Neuron (in vitro differentiated cells): Measurements from ENCODE around the gene RILPL2.
"Not testable (repeated sequence)": the region's sequence is repeated elsewhere in the genome, so short reads cannot be mapped to it uniquely, and the experiment has no call there.

Experiments
- H2AFZ ChIP-seq: one replicate; pipeline ENCODE4 v1.6.1; 2013; ENCODE audit warnings: low read depth, mild to moderate bottlenecking, inconsistent platforms, low read length, moderate library complexity
- H3K27me3 ChIP-seq: one replicate; pipeline ENCODE4 v1.6.1; 2013; ENCODE audit warnings: low read length; ENCODE audit not compliant: insufficient read depth
- H3K36me3 ChIP-seq: one replicate; pipeline ENCODE4 v1.6.1; 2013; ENCODE audit warnings: low read length; ENCODE audit not compliant: insufficient read depth
- H3K4me1 ChIP-seq: one replicate; pipeline ENCODE4 v1.6.1; 2013; ENCODE audit warnings: low read length; ENCODE audit not compliant: insufficient read depth
- H3K4me3 ChIP-seq: 2 replicates; pipeline ENCODE4 v1.5.1; 2013; ENCODE audit warnings: mild to moderate bottlenecking, low read length, moderate library complexity
- H3K9me3 ChIP-seq: one replicate; pipeline ENCODE4 v1.6.1; 2013; ENCODE audit warnings: low read length

RILPL2 gene

DNA sequence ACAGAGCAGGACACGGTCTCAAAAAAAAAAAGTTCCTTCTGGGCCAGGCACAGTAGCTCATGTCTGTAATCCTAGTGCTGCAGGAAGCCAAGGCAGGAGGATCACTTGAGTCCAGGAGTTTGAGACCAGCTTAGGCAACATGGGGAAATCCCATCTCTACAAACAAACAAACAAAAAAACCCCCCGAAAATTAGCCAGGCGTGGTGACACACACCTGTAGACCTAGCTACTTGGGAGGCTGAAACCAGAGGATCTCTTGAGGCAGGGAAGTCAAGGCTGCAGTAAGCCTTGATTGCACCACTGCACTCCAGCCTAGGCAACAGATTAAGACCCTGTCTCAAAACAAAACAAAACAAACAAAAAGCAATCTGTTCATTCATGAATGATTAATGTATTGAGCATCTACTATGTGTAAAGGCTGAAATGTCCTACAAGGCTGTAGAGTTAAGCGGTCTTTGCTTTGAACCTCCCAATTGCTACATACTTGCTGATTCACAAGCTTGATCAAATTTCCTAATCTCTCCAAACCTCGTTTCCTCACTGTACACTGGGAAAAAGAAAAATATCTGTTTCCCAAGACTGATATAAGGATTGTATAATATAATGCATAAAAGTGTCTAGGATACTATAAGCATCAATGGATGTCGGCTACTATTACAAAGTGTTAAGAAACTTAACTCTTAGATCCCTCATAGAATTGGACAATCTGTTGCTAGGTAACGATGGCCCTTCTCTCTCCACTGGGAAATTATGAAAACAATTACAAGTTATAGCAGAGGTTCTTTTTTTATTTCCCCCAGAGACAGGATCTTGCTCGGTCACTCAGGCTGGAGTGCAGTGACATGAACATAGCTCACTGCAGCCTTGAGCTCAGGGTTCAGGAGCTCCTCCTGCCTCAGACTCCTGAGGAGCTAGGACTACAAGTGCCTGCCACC is 7.9 kb upstream of the RILPL2 start:
- Histone ChIP-seq H2AFZ (no peak overlapping the region), H3K9me3 (no peaks in the 10 kb centered on the region), H3K4me1 (peaks cover 5% of the 10 kb centered on the region), H3K27me3 (no peaks in the 10 kb centered on the region), H3K36me3 (no peaks in the 10 kb centered on the region), H3K4me3 (no peak overlapping the region)

DNA sequence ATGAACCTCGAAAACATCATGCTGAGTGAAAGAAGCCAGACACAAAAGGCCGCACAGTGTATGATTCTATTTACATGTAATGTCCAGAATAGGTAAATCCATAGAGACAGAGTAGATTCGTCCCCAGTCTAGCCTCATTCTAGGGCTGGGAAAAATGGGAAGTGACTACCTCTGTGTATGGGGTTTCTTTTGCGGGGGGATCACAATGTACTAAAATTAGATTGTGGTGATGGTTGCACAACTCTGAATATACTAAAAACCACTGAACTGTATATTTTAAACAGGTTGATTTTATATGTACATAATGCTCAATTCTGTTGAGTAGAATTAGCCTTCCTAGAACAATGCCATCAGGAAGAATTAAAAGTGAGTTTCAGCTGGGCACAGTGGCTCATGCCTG is 6.3 kb upstream of the RILPL2 start:
- H3K4me1 ChIP-seq, result peaks cover 5% of the 10 kb centered on the region
- H3K9me3 ChIP-seq, result no peaks in the 10 kb centered on the region
- H3K27me3 ChIP-seq, result no peaks in the 10 kb centered on the region
- H2AFZ ChIP-seq, result no peak overlapping the region
- H3K4me3 ChIP-seq, result no peak overlapping the region
- no peaks in the 10 kb centered on the region for H3K36me3 ChIP-seq

DNA sequence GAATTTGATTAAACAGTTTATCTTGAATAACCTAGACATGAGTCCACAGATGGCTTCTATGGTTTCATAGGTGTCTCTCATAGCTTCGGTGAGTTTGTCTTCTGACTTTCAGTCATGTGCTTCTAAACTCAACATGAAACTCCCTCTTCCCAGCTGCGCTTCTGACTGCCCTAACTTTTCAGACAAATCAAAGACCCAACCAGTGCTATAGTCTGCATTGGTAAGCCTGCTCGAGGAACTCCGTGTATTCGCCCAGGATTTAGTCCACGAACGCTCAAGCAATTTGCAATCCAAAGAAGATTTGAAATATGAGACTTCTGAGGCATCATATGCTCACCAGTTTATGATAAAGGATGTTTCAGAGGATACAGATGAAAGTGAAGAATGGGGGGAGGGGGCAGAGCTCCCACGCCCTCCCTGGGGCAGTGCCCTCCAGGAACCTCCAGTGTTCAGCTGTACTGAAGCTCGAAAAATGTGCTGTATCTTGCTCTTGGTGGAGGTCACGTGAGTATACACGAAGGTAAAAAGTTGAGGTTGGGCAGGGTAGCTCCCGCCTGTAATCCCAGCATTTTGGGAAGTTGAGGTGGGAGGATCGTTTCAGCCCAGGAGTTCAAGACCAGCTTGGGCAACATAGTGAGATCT is 5.2 kb upstream of the RILPL2 start:
- H3K9me3 ChIP-seq, result no peaks in the 10 kb centered on the region

DNA sequence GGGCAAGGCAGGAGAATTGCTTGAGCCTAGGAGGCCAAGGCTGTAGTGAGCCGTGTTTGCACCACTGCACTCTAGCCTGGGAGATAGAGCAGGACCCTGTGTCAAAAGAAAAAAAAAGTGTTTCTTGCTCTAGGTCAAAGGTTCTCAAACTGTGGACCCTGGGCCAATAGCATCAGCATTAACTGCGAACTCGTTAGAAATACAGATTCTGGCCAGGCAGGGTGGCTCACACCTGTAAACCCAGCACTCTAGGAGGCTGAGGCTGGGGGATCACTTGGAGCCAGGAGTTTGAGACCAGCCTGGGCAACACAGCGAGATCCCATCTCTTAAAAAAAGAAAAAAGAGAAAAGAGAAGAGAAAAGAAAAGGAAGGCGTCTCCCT is 858 bp downstream of the RILPL2 start:
- H3K4me3 ChIP-seq, result peak overlapping the region; percentile 82
- peak overlapping the region; percentile 98 for H2AFZ ChIP-seq

More for the DNA sequence above, 5.2 kb upstream of the RILPL2 start:
- Histone ChIP-seq H3K36me3 (no peaks in the 10 kb centered on the region), H2AFZ (no peak overlapping the region), H3K4me1 (peaks cover 8% of the 10 kb centered on the region), H3K27me3 (no peaks in the 10 kb centered on the region), H3K4me3 (no peak overlapping the region)

DNA sequence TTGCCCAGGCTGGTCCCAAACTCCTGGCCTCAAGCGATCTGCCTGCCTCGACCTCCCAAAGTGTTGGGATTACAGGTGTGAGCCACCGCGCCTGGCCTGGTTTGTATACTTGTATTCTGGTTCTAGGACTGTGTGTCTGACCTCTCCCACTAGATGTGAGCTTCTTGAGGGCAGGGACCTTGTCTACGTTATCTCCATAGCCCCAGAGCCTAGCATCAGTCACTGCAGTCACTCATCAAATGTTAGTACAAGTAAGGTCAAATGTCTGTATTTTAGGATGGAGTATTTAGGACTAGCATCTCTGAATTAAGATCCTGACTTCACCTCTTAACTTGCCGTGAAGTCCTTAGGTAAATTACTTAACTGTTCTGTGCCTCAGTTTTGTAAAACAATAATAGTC is 2.9 kb downstream of the RILPL2 start:
- H3K9me3 ChIP-seq, result no peaks in the 10 kb centered on the region
- H2AFZ ChIP-seq, result no peak overlapping the region
- H3K4me3 ChIP-seq, result no peak overlapping the region
- peaks cover 4% of the 10 kb centered on the region for H3K4me1 ChIP-seq
- no peaks in the 10 kb centered on the region for H3K36me3 ChIP-seq
- no peaks in the 10 kb centered on the region for H3K27me3 ChIP-seq

More for the DNA sequence above, 858 bp downstream of the RILPL2 start:
- no peaks in the 10 kb centered on the region for H3K9me3 ChIP-seq
- no peaks in the 10 kb centered on the region for H3K27me3 ChIP-seq
- H3K36me3 ChIP-seq, result no peaks in the 10 kb centered on the region
- peaks cover 4% of the 10 kb centered on the region for H3K4me1 ChIP-seq

DNA sequence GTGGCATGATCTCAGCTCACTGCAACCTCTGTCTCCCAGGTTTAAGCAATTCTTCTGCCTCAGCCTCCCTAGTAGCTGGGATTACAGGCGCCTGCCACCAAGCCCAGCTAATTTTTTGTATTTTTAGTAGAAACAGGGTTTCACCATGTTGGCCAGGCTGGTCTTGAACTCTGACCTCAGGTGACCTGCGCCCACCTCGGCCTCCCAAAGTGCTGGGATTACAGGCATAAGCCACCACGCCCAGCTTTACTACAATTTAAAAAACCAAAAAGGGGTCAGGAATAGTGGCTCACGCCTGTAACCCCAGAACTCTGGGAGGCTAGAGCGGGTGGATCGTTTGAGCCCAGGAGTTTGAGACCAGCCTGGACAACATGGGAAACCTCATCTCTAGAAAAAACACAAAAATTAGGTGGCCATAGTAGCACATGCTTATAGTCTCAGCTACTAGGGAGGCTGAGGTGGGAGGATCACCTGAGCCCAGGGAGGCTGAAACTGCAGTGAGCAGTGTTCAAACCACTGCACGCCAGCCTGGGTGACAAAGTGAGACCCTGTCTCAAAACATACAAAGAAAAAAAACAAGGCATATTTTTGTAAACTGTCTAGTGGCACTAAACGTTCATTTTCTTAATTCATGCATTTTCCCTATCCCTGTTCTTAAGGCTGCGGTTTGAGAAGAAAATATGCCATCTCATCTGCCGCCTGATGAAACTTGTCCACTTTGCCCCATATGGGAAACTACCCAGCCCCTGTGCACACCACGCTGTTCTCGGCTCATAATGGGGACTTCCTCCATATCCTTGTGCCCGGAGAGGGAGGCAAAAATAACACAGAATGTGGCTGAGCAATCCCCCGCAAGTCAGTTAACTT is 4.3 kb downstream of the RILPL2 start:
- not testable (repeated sequence) for H3K4me3 ChIP-seq, H3K27me3 ChIP-seq, H3K4me1 ChIP-seq, H3K9me3 ChIP-seq, H3K36me3 ChIP-seq, H2AFZ ChIP-seq

DNA sequence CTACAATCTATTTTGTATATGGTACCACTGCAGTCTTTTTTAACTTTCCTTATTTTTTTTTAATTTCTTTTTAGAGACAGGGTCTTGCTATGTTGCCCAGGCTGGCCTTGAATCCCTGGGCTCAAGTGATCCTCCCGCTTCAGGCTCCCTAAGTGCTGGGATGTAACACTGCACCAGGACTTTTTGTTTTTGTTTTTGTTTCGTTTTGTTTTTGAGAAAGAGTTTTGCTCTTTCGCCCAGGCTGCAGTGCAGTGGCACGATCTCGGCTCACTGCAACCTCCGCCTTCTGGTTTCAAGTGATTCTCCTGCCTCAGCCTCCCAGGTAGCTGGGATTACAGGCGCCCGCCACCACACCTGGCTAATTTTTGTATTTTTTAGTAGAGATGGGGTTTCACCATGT is 7.4 kb downstream of the RILPL2 start:
- H3K4me3 ChIP-seq, H3K9me3 ChIP-seq, H2AFZ ChIP-seq, H3K36me3 ChIP-seq, H3K27me3 ChIP-seq, H3K4me1 ChIP-seq: not testable (repeated sequence)

DNA sequence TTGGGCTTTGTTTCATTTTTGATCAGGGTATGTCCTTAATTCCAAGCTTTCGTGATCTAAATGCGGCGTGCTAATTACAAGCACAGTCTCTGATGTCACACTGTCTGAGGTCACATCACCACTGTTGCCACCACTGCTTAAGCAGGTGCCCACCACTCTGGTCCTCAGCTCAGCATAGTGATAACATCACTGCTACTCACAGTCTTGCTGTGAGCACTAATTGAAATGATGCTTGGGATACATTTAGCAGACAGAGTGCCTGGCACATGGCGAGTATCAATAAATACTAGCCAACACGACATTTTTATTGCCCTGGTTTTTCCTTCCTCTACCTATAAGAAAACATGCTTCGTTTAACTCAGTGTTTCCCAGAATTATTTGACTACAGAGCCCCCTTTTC is 7.9 kb downstream of the RILPL2 start:
- H3K4me1 ChIP-seq, result no peaks in the 10 kb centered on the region

DNA sequence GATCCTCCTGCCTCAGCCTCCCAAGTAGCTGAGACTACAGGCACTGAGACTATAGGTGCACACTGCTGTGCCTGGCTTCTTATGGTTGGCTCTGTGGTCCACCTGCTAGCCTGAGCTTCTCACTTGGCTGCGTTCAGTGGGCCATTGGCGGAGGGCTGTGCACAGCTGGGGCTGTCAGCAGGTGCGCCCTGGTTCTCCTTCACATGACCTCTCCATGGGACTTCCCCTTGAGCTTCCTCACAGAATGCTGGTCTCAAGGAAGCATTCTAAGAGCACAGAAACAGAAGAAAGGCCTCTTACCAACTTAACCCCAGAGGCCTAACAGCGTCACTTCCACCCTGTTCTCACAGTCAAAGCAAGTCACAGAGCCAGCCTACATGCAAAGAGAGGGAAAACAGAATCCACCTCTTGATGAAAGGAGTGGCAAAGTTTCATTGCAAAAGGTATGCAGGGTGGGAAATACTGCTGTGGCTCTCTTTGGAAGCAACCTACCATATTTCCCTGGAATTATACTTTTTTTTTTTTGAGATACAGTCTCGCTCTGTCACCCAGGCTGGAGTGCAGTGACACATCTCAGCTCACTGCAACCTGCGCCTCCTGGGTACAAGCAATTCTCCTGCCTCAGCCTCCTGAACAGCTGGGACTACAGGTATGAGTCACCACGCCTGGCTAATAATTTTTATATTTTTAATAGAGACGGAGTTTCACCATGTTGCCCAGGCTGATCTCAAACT is 9.3 kb downstream of the RILPL2 start:
- Histone ChIP-seq H3K4me1 (no peaks in the 10 kb centered on the region), H3K27me3 (no peaks in the 10 kb centered on the region), H2AFZ (no peak overlapping the region), H3K36me3 (no peaks in the 10 kb centered on the region), H3K9me3 (no peaks in the 10 kb centered on the region), H3K4me3 (no peak overlapping the region)

More for the DNA sequence above, 7.9 kb downstream of the RILPL2 start:
- no peak overlapping the region for H3K4me3 ChIP-seq
- no peaks in the 10 kb centered on the region for H3K27me3 ChIP-seq
- H3K9me3 ChIP-seq, result no peaks in the 10 kb centered on the region
- no peak overlapping the region for H2AFZ ChIP-seq
- H3K36me3 ChIP-seq, result no peaks in the 10 kb centered on the region

DNA sequence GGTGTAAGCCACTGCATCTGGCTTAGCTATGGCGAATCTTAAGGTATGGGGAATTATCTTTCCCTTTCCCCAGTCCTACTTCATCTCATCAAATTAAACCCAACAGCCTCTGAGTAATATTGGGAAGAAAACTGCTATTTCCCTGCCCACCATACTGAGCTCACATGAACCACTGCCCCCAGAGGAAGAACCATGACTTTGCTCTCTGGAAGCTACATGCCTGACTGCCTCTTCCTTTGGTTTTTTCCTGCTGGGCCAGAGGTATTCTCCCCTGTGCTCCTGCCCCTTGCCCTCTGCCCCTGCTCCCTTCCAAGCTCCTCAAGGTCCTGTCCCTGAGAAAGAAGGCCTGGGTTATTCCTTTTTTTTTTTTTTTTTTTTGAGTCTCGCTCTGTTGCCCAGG is 15.2 kb downstream of the RILPL2 start:
- Histone ChIP-seq H3K4me1 (no peaks in the 10 kb centered on the region), H2AFZ (no peak overlapping the region), H3K36me3 (no peaks in the 10 kb centered on the region), H3K27me3 (no peaks in the 10 kb centered on the region), H3K4me3 (no peak overlapping the region), H3K9me3 (no peaks in the 10 kb centered on the region)

DNA sequence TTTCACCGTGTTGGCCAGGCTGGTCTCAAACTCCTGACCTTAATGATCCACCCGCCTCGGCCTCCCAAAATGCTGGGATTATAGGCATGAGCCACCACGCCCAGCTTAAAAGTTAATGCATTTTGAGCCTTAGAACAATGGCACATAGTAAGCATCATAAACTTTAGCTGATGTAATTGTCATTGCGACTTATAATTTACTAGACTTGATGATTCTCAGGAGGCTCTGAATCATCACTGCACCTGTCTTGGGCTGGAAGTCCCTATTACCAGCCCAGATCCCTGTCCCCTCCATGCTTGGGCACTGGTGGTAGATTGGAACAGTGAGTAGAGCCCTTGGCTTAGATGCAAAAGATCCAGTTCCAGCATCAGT is 26.5 kb downstream of the RILPL2 start:
- Histone ChIP-seq H2AFZ (no peak overlapping the region), H3K4me1 (no peaks in the 10 kb centered on the region), H3K9me3 (no peaks in the 10 kb centered on the region), H3K27me3 (no peaks in the 10 kb centered on the region), H3K36me3 (peaks cover 15% of the 10 kb centered on the region), H3K4me3 (no peak overlapping the region)

DNA sequence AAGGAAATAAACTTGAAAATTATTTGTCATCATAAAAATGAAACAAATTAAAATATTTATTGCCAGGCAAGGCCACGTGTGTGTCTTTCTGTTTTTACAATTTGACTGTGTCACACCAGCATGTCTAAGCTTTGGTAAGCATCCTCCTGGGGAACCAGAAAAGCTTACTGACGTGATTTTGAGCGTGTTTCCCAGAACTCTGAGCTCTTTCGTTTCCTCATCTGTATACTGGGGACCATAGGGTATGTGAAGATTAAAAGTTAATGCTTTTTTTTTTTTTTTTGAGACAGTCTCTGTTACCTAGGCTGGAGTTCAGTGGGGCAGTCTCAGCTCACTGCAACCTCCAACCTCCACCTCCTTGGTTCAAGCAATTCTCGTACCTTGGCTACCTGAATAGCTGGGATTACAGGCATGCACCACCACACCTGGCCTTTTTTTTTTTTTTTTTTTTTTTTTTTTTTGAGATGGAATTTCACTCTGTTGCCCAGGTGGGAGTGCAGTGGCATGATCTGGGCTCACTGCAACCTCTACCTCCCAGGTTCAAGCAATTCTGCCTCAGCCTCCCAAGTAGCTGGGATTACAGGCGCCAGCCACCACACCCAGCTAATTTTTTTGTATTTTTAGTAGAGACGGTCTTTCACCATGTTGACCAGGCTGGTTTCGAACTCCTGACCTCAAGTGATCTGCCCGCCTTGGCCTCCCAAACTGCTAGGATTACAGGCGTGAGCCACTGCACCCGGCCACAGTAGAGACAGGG is 27.0 kb downstream of the RILPL2 start:
- not testable (repeated sequence) for H3K4me1 ChIP-seq
- peaks cover 19% of the 10 kb centered on the region for H3K36me3 ChIP-seq

More for the DNA sequence above, 27.0 kb downstream of the RILPL2 start:
- H3K4me3 ChIP-seq, H3K27me3 ChIP-seq, H2AFZ ChIP-seq, H3K9me3 ChIP-seq: not testable (repeated sequence)
